Memory B cell (primary cell): ENCODE measurements around the gene TAF1A.

ENCODE experiments used
- ATAC-seq: fragments of 150-1000 bp; cut with Tn5 transposase; 2 replicates; pipeline ENCODE4 v1.10.0; 2021; ENCODE audit warnings: low read depth, mild to moderate bottlenecking, moderate library complexity
- DNase-seq, 2 donors: peaks; one replicate each; pipeline ENCODE4 v3.0.0; 2022; ENCODE audit warnings: low spot score in 2 of 2
- H3K27ac Mint-ChIP-seq: one replicate; pipeline ENCODE4 v1.8.0; 2022; ENCODE audit warnings: mild to moderate bottlenecking, moderate library complexity, mixed read lengths
- H3K27me3 Mint-ChIP-seq: one replicate; pipeline ENCODE4 v1.8.0; 2022; ENCODE audit warnings: mixed read lengths
- H3K36me3 Mint-ChIP-seq: one replicate; pipeline ENCODE4 v1.8.0; 2022; ENCODE audit warnings: mild to moderate bottlenecking, mixed read lengths
- H3K4me1 Mint-ChIP-seq: one replicate; pipeline ENCODE4 v1.8.0; 2022; ENCODE audit warnings: mixed read lengths
- H3K4me3 Mint-ChIP-seq: one replicate; pipeline ENCODE4 v1.8.0; 2022; ENCODE audit warnings: mild to moderate bottlenecking, moderate library complexity, mixed read lengths
- H3K9me3 Mint-ChIP-seq: one replicate; pipeline ENCODE4 v1.8.0; 2022; ENCODE audit warnings: mixed read lengths

TAF1A gene

DNA sequence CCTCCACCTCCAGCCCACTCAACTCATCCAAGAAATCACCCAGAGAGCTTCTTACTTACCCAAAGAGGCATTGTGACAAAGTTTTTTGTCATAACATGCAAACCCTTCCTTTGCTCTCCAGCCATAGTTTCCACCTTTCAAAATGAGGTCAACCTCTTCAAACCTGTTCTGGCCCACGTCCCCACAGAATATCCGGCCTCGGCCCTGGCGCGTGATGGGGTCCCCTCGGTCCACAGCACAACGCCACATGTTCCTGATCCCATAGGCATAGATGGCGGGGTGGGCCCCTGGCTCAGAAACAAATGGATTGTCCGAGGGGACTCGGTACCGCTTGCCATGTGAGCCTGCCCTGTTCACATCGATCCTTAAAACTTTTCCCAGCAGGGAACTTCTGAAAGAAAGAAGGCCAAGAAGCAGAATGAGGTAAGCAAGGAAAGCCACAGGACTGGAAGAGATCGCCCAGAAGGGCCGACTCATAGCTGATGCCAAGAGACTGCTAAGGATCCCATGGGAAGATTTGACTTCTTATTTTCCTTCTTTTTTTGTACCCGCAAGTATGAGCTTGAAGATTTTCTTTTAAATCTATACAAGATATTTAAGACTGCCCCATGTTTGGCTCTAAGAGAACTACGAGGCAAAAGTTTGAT lies 49.7 kb downstream of the TAF1A start:
- DNase-seq (no peak), ATAC-seq (no peak)
- Mint-ChIP-seq H3K4me1 (no peaks in the 10 kb centered on the region), H3K9me3 (no peaks in the 10 kb centered on the region), H3K27me3 (peaks cover 5% of the 10 kb centered on the region), H3K4me3 (no peak overlapping the region), H3K36me3 (no peaks in the 10 kb centered on the region), H3K27ac (no peak overlapping the region)

DNA sequence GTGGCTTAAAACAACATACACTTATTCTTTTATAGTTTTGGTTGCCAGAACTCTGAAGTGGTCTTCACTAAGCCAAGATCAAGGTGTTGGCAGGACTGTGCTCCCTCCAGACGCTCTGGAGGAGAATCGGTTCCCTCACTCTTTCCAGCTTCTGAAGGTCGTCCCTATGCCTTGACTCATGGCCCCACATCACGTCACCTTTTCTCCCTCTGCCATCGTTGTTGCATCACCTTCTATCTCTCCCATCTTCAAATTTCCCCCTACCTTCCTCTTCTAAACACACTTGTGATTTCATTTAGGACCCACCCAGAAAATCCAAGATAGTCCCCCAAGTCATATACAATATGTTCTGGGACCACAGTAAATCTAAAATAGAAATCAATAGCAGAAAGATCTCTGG lies 54.3 kb downstream of the TAF1A start:
- Mint-ChIP-seq H3K4me3 (no peak overlapping the region), H3K9me3 (no peaks in the 10 kb centered on the region), H3K27me3 (no peaks in the 10 kb centered on the region), H3K4me1 (no peaks in the 10 kb centered on the region), H3K36me3 (no peaks in the 10 kb centered on the region), H3K27ac (no peak overlapping the region)
- ATAC-seq (no peak), DNase-seq (no peak)

DNA sequence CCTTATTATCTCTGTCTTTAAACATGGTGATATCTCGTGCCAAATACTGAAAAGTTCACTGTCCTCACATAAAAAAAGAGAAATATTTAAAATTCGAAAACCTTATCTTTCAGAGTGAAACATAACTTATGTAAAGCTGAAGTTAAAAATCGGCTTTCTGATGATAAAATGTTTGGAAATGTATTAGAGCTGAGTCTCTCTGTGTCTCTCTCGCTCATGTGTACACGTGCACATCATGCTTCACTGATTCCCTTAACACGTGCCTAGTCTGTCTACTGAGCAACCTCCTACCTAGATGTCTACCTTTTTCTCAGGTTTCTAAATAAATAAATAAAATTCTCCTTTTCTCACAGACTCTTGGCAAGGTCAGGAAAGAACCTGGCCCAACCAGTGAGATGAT lies 58.9 kb downstream of the TAF1A start:
- ATAC-seq, result no peak
- H3K36me3 Mint-ChIP-seq, result peaks cover 7% of the 10 kb centered on the region
- H3K4me3 Mint-ChIP-seq, result no peak overlapping the region
- peaks cover 3% of the 10 kb centered on the region for H3K27me3 Mint-ChIP-seq
- no peak for DNase-seq
- H3K27ac Mint-ChIP-seq, result no peak overlapping the region
- H3K4me1 Mint-ChIP-seq, result no peaks in the 10 kb centered on the region
- H3K9me3 Mint-ChIP-seq, result peaks cover 3% of the 10 kb centered on the region

DNA sequence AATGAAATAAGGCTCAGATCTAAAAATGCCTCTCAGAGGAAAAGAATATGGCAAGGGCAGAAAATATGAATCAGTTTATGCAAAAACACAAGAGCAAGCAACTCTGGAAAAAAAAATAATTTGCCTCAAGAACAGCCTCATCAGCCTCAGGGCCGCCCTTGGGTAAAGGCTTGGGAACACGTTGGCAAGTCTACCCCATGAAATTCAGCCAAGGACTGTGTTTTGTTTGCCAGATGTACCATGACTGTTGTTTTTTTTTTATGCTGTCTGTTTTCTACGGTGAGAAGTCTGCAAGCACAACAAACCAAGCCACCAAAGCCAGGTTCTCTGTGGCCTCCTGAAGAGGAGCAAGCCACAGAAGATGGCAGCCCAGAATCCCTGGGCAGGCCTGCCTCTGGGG lies 59.8 kb downstream of the TAF1A start:
- no peak overlapping the region for H3K4me3 Mint-ChIP-seq
- H3K27me3 Mint-ChIP-seq, result peaks cover 4% of the 10 kb centered on the region
- no peak for ATAC-seq
- peaks cover 7% of the 10 kb centered on the region for H3K36me3 Mint-ChIP-seq
- no peak overlapping the region for H3K27ac Mint-ChIP-seq
- no peak for DNase-seq
- peaks cover 3% of the 10 kb centered on the region for H3K9me3 Mint-ChIP-seq
- H3K4me1 Mint-ChIP-seq, result no peaks in the 10 kb centered on the region

DNA sequence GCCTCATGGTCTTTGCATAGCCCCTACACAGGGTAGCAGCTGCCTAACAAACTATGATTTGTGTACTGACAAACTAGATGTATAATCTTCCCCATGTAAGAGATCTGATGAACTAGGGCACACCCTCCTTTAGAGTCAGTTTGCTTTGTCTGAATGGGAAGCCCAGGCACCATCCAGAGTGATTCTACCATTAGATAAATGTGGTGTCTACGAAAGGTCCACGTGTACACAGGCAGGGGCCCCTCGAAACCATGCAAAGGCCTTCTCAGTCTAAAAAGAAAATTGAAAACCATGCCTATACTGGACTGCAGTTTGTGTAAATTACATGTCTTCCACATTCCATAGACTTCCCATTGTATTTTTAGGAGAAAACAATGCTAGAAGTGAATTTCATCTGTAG lies 60.6 kb downstream of the TAF1A start:
- H3K4me3 Mint-ChIP-seq, result no peak overlapping the region

DNA sequence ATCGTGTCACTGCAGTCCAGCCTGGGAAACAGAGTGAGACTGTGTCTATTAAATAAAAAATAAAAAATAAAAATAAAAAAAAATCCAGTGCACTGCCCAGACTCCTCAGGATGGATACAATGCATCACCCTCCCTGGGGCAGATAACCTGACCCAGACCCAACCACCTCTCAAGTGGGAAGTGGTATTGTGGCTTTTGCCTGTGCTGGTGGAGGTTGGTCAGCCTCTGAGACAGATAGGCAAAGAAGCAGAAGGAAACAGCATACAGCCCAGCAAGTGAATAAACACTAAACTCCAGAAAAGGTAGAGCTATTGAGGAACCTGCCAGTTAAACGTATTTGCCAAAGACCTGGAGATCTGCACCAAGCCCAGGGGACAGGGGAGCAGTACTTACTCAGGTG lies 63.8 kb downstream of the TAF1A start:
- H3K27me3 Mint-ChIP-seq, result peaks cover 4% of the 10 kb centered on the region
- H3K4me1 Mint-ChIP-seq, result no peaks in the 10 kb centered on the region
- DNase-seq (no peak), ATAC-seq (no peak)
- peaks cover 7% of the 10 kb centered on the region for H3K36me3 Mint-ChIP-seq
- H3K4me3 Mint-ChIP-seq, result no peak overlapping the region
- peaks cover 3% of the 10 kb centered on the region for H3K9me3 Mint-ChIP-seq
- no peak overlapping the region for H3K27ac Mint-ChIP-seq

More for the DNA sequence above, 60.6 kb downstream of the TAF1A start:
- Mint-ChIP-seq H3K9me3 (peaks cover 3% of the 10 kb centered on the region), H3K36me3 (peaks cover 7% of the 10 kb centered on the region), H3K27ac (no peak overlapping the region), H3K27me3 (peaks cover 4% of the 10 kb centered on the region), H3K4me1 (no peaks in the 10 kb centered on the region)
- ATAC-seq (no peak), DNase-seq (no peak)

DNA sequence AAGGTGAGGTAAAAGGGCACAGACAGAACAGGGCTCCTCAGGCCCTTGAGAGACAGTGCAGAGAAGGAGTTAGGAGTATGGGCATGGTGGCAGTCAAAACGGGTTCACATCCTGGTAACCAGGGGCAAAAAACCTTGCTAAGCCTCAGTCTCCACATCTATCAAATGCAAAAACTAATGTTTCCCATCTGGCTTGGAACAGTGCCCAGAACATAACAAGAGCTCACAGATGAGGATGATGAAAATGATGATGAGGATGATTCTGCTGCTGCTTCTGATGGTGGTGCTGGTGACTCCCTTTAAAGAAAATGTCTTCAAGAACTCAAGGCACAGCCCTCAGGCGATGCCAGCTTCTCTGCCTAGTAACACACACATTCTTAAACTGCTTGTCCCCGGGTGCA lies 65.9 kb downstream of the TAF1A start:
- DNase-seq (no peak), ATAC-seq (no peak)
- Mint-ChIP-seq H3K4me1 (peaks cover 3% of the 10 kb centered on the region), H3K9me3 (peaks cover 3% of the 10 kb centered on the region), H3K27me3 (peaks cover 4% of the 10 kb centered on the region), H3K27ac (no peak overlapping the region), H3K4me3 (no peak overlapping the region), H3K36me3 (peaks cover 7% of the 10 kb centered on the region)

DNA sequence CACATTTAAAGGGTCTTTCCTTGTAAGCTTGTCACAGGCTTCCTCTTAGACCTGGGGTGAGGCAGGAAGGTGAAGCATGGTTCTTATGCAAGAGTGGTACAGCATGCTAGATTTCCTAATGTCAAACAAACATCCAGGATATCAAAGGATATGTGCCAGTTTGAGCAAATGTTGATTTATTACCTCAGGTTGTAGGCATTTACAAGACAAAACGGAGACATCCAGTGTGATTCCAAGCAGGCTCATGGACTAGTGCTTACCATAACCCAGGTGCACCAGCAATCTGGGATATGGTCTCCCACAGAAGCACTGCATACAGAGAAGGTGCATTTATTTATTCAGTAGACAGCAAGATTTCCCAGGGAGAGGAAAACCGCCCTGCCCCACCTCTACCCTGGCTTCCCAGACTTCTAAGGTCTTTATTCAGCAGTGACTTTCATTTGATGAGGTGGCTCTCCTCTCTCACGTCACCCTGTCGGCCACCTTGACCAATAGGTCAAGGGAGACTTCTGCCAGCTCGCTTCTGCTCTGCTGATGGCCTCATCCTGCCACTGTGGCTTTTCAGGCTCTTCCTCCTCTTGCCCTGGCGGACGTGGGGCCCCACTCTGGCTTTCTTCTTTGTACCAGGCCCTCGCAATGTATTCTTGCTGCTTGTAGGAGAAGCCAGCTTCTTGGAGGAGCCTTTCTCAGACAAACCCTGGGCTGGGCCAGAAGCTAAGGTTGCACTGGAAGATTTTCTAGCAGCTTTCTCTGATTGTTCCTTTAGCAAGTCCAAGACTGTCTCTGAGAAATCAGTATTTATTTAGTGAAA lies 67.4 kb downstream of the TAF1A start:
- peaks cover 2% of the 10 kb centered on the region for H3K27me3 Mint-ChIP-seq
- H3K9me3 Mint-ChIP-seq, result peaks cover under 1% of the 10 kb centered on the region
- H3K4me3 Mint-ChIP-seq, result no peak overlapping the region
- H3K4me1 Mint-ChIP-seq, result peaks cover 3% of the 10 kb centered on the region
- DNase-seq, result no peak
- no peak overlapping the region for H3K27ac Mint-ChIP-seq
- peaks cover 1% of the 10 kb centered on the region for H3K36me3 Mint-ChIP-seq
- no peak for ATAC-seq

DNA sequence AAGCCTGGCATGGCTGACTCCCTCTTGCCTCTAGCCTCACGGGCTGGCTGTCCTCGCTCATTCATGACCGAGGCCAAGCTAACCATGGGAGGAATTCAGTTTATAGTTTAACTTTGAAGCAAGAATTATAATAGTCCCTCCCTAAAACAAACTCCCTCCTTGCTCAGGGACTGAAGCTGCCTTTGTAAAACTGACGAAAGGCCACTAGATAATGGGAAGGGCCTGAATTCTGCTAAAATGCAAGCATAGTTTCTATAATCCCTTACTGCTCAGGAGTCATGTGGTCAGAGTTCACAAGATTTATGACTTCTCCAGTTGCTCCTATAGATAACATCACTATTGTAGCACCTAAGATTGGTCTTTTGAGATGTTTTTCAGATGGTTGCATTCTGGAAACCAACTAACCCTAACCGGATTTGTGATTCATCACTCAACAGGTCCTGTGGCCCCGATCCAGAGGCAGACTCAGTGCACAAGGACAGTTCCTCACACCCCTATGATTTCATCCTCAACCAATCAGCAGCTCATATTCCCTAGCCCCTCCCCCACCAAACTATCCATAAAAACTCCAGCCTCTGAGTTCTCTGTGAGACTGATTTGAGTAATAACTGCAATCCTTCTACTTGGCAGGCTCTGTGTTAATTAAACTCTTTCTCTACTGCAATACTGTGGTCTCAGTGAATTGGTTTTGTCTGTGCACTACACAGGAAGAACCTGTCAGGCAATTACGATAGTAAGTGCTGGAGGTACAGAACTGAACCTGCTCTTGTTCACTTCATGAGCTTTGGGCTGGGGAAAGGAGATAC lies 68.2 kb downstream of the TAF1A start:
- H3K4me1 Mint-ChIP-seq, result peaks cover 3% of the 10 kb centered on the region
- H3K4me3 Mint-ChIP-seq, result no peak overlapping the region
- no peak for ATAC-seq
- H3K36me3 Mint-ChIP-seq, result no peaks in the 10 kb centered on the region
- H3K27ac Mint-ChIP-seq, result no peak overlapping the region
- H3K27me3 Mint-ChIP-seq, result peaks cover 1% of the 10 kb centered on the region
- no peak for DNase-seq
- no peaks in the 10 kb centered on the region for H3K9me3 Mint-ChIP-seq
